ENCODE results near the gene SNCA. TPM values are rescaled to one million over a fixed set of nuclear protein-coding genes. Genes with fewer than 3 reads are reported as not detected.

Gene SNCA
- total RNA-seq, 1 experiment from 2014 or later, result 29.1 TPM

DNA sequence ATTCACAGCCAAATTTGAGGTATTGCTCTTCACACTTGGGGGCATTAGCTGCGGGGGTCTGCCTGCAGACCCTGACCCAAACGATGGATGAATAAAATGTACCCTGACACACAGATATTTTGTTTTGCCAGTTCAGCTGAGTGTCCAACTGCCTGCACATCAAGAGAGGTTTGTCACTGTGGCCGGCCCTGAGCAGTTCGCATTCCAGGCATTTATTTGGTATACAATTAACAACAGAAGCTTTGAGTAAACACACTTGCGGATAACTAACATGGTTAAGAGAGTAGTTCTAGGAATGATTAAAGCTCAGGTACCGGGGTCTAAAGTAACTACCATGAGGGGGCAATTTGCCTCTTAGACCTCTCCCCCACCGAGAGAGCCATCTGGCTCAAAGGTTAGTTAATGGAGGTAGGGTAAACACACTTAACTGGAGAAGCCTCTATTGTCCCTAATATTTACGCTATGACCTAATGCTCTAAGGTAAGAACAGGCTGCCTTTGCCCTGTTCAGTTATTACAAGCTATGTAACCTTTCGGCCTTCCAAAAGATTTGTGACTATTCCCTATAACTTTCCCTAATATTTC lies 162.0 kb downstream of the SNCA start:
- intact Hi-C loops (cut with micrococcal nuclease), result no loop called here
- no peak overlapping the region for H3K4me3 Mint-ChIP-seq (ENCODE audit: unreplicated experiment)
- BruUV-seq (replicated peaks), result no TSS peak
- no peaks in the 10 kb centered on the region for H3K27me3 Mint-ChIP-seq (ENCODE audit: insufficient read depth, unreplicated experiment)
- H3K9me3 Mint-ChIP-seq (ENCODE audit: unreplicated experiment), result peaks cover 11% of the 10 kb centered on the region
- no peak for DNase-seq (ENCODE audit: unreplicated experiment)
- ChIA-PET CTCF (no interaction called here), POLR2A (interaction anchor here (1.6 to 1.7 kb wide), 2 partner anchors 11 to 13 kb away, joined by 4 read pairs; no protein-coding TSS in a partner anchor)
- H3K36me3 Mint-ChIP-seq (ENCODE audit: insufficient read depth, unreplicated experiment), result no peaks in the 10 kb centered on the region
- TF ChIP-seq, protein P1, sequence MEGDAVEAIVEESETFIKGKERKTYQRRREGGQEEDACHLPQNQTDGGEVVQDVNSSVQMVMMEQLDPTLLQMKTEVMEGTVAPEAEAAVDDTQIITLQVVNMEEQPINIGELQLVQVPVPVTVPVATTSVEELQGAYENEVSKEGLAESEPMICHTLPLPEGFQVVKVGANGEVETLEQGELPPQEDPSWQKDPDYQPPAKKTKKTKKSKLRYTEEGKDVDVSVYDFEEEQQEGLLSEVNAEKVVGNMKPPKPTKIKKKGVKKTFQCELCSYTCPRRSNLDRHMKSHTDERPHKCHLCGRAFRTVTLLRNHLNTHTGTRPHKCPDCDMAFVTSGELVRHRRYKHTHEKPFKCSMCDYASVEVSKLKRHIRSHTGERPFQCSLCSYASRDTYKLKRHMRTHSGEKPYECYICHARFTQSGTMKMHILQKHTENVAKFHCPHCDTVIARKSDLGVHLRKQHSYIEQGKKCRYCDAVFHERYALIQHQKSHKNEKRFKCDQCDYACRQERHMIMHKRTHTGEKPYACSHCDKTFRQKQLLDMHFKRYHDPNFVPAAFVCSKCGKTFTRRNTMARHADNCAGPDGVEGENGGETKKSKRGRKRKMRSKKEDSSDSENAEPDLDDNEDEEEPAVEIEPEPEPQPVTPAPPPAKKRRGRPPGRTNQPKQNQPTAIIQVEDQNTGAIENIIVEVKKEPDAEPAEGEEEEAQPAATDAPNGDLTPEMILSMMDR (IDR thresholded peaks at IDR 0.05; ENCODE audit: unreplicated experiment), result no peak
- no peaks in the 10 kb centered on the region for H3K4me1 Mint-ChIP-seq (ENCODE audit: insufficient read depth, unreplicated experiment)
- no peak overlapping the region for H3K27ac Mint-ChIP-seq (ENCODE audit: low read depth, unreplicated experiment)

Other genes starting within 250 kb of the SNCA start
- not detected in 2 replicates for gene MMRN1, start 57.7 kb upstream of the SNCA start, total RNA-seq (2022)